ENCODE results near the gene TM2D1.

DNA sequence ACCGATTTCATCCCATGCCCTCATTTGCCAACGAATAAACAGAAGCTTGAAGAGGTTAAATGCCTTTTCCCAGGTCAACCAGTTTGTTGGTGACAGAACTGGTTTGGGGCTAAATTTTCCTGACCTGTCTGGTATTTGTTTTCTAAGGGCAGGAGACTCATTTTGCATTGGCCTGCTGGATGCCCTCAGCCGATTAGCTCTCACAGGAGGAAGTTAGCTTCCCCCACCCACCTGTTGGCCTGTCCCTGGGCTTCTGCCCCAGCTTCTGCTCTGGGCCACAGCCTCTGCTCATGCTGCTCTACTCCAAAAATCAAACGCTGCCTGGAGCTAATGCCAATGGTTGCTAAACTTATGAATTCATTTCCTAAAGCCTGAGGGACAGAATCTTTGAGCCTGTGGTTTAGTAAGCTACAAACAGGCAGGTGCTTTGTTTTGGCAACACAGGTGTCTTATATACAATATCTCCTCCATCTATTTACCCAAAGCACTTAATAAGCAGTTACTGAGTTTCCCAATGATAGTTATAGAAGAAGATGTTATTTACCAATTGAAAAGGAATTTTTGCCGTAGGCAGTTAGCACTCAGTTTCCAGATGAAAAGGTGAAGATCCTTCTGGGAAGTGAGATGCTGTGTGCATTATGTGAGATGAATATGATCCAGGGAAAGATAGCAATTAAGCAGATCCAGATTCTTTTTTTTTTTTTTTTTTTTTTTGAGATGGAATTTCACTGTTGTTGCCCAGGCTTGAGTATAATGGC lies 82.3 kb downstream of the TM2D1 start:
- TF ChIP-seq, protein P1, sequence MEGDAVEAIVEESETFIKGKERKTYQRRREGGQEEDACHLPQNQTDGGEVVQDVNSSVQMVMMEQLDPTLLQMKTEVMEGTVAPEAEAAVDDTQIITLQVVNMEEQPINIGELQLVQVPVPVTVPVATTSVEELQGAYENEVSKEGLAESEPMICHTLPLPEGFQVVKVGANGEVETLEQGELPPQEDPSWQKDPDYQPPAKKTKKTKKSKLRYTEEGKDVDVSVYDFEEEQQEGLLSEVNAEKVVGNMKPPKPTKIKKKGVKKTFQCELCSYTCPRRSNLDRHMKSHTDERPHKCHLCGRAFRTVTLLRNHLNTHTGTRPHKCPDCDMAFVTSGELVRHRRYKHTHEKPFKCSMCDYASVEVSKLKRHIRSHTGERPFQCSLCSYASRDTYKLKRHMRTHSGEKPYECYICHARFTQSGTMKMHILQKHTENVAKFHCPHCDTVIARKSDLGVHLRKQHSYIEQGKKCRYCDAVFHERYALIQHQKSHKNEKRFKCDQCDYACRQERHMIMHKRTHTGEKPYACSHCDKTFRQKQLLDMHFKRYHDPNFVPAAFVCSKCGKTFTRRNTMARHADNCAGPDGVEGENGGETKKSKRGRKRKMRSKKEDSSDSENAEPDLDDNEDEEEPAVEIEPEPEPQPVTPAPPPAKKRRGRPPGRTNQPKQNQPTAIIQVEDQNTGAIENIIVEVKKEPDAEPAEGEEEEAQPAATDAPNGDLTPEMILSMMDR (IDR thresholded peaks at IDR 0.05; ENCODE audit: low read depth, low read length, missing input control): no peak
- TF ChIP-seq, protein P2, sequence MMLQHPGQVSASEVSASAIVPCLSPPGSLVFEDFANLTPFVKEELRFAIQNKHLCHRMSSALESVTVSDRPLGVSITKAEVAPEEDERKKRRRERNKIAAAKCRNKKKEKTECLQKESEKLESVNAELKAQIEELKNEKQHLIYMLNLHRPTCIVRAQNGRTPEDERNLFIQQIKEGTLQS (IDR thresholded peaks at IDR 0.05): no peak
- TF ChIP-seq RAD21 (IDR thresholded peaks at IDR 0.05): no peak

Measured in liver (tissue), 3 donors.